GM06990 (cell line): Measurements from ENCODE around the gene PAN2.
"Not testable (repeated sequence)": the region's sequence is repeated elsewhere in the genome, so short reads cannot be mapped to it uniquely, and the experiment has no call there.

ENCODE experiments used
- DNase-seq: peaks from one replicate; pipeline ENCODE4 v3.0.0-alpha.2; 2011; ENCODE audit not compliant: insufficient read length; ENCODE audit errors: extremely low read depth
- H3K27me3 ChIP-seq: replicated peaks from 2 replicates; pipeline ENCODE4 v1.6.0; 2011; ENCODE audit warnings: low read length; ENCODE audit not compliant: control insufficient read depth, insufficient read depth
- H3K36me3 ChIP-seq: 2 replicates; pipeline ENCODE4 v1.5.1; 2011; ENCODE audit warnings: low read length; ENCODE audit not compliant: control insufficient read depth, insufficient read depth
- H3K4me3 ChIP-seq: replicated peaks from 2 replicates; pipeline ENCODE4 v1.5.1; 2011; ENCODE audit warnings: low read depth, mild to moderate bottlenecking, control low read depth, low read length
- CTCF ChIP-seq: IDR thresholded peaks from 2 replicates; pipeline ENCODE4 v1.5.1; 2011; ENCODE audit warnings: low read length, control low read depth, mild to moderate bottlenecking, inconsistent platforms; ENCODE audit not compliant: insufficient read depth, poor library complexity, severe bottlenecking

Gene PAN2

GRCh38 chr12:56326533-56326932 lies 7.3 kb downstream of the PAN2 start:
- no peak for TF ChIP-seq CTCF
- no peaks in the 10 kb centered on the region for H3K27me3 ChIP-seq

GRCh38 chr12:56326126-56326525 lies 7.7 kb downstream of the PAN2 start:
- H3K36me3 ChIP-seq = peaks cover 19% of the 10 kb centered on the region
- no peak for DNase-seq
- TF ChIP-seq CTCF = no peak
- no peak overlapping the region for H3K4me3 ChIP-seq
- H3K27me3 ChIP-seq = no peaks in the 10 kb centered on the region

More at GRCh38 chr12:56326533-56326932, 7.3 kb downstream of the PAN2 start:
- no peak overlapping the region for H3K4me3 ChIP-seq
- no peak for DNase-seq
- H3K36me3 ChIP-seq = peaks cover 19% of the 10 kb centered on the region

GRCh38 chr12:56324206-56324605 lies 9.6 kb downstream of the PAN2 start:
- Histone ChIP-seq H3K27me3 (no peaks in the 10 kb centered on the region), H3K36me3 (peaks cover 25% of the 10 kb centered on the region)

GRCh38 chr12:56321610-56322009 lies 12.2 kb downstream of the PAN2 start:
- peaks cover 19% of the 10 kb centered on the region for H3K36me3 ChIP-seq
- not testable (repeated sequence) for H3K27me3 ChIP-seq, H3K4me3 ChIP-seq, DNase-seq

More at GRCh38 chr12:56324206-56324605, 9.6 kb downstream of the PAN2 start:
- H3K4me3 ChIP-seq = no peak overlapping the region
- no peak for TF ChIP-seq CTCF
- DNase-seq = no peak

GRCh38 chr12:56321027-56321426 lies 12.8 kb downstream of the PAN2 start:
- no peak overlapping the region for H3K4me3 ChIP-seq
- TF ChIP-seq CTCF = no peak
- DNase-seq = no peak
- H3K36me3 ChIP-seq = peaks cover 17% of the 10 kb centered on the region
- no peaks in the 10 kb centered on the region for H3K27me3 ChIP-seq

GRCh38 chr12:56317675-56318074 lies 16.1 kb downstream of the PAN2 start:
- Histone ChIP-seq H3K4me3 (no peak overlapping the region), H3K36me3 (peaks cover 16% of the 10 kb centered on the region), H3K27me3 (no peaks in the 10 kb centered on the region)
- no peak for DNase-seq
- TF ChIP-seq CTCF = no peak
